Neural cell (in vitro differentiated cells): ENCODE measurements around the gene EPHX1. TPM values are rescaled to one million over a fixed set of nuclear protein-coding genes. Genes with fewer than 3 reads are reported as not detected.

Source experiments
- H2AFZ ChIP-seq: fragments of 200-600, 300-800 bp; sonication (generic), shearing (Covaris generic); 2 replicates; pipeline ENCODE4 v1.6.0; 2014; ENCODE audit warnings: low read depth, mild to moderate bottlenecking, antibody characterized with exemption, low read length, moderate library complexity
- H3F3A ChIP-seq: fragments of 200-600 bp; shearing (Covaris generic); 2 replicates; pipeline ENCODE4 v1.6.1; 2016; ENCODE audit warnings: mild to moderate bottlenecking, moderate library complexity, mixed read lengths, antibody characterized with exemption, low read length; ENCODE audit not compliant: insufficient read depth, poor library complexity, severe bottlenecking
- H3K27ac ChIP-seq: fragments of 200-600, 300-800 bp; sonication (generic), shearing (Covaris generic); 2 replicates; pipeline ENCODE4 v1.5.1; 2014; ENCODE audit warnings: mild to moderate bottlenecking, low read length, moderate library complexity
- H3K27me3 ChIP-seq: fragments of 300-800, 200-600 bp; sonication (generic), shearing (Covaris generic); 2 replicates; pipeline ENCODE4 v1.6.0; 2014; ENCODE audit warnings: mild to moderate bottlenecking, low read depth, low read length, moderate library complexity; ENCODE audit not compliant: insufficient read depth
- H3K36me3 ChIP-seq: fragments of 300-800, 200-600 bp; sonication (generic), shearing (Covaris generic); 2 replicates; pipeline ENCODE4 v1.5.1; 2014; ENCODE audit warnings: mild to moderate bottlenecking, antibody characterized with exemption, low read length, moderate library complexity; ENCODE audit not compliant: insufficient read depth
- H3K4me2 ChIP-seq: fragments of 300-800, 200-600 bp; sonication (generic), shearing (Covaris generic); 2 replicates; pipeline ENCODE4 v1.6.0; 2014; ENCODE audit warnings: mild to moderate bottlenecking, low read length
- H3K4me3 ChIP-seq: fragments of 300-800, 200-600 bp; sonication (generic), shearing (Covaris generic); 2 replicates; pipeline ENCODE4 v1.5.1; 2014; ENCODE audit warnings: mild to moderate bottlenecking, low read length, moderate library complexity
- H3K79me2 ChIP-seq: fragments of 200-600 bp; shearing (Covaris generic); replicated peaks from 2 replicates; pipeline ENCODE4 v1.6.0; 2014; ENCODE audit warnings: mild to moderate bottlenecking, low read length, moderate library complexity; ENCODE audit not compliant: insufficient read depth
- H3K9ac ChIP-seq: fragments of 300-800, 200-600 bp; sonication (generic), shearing (Covaris generic); 2 replicates; pipeline ENCODE4 v1.6.1; 2016; ENCODE audit warnings: mild to moderate bottlenecking, low read length, mixed read lengths
- H3K9me2 ChIP-seq: fragments of 200-600 bp; shearing (Covaris generic); 2 replicates; pipeline ENCODE4 v1.6.1; 2016; ENCODE audit warnings: mild to moderate bottlenecking, low read length, mixed read lengths; ENCODE audit not compliant: insufficient read depth
- H3K9me3 ChIP-seq: fragments of 200-600, 300-800 bp; sonication (generic), shearing (Covaris generic); 2 replicates; pipeline ENCODE4 v1.6.1; 2016; ENCODE audit warnings: mild to moderate bottlenecking, mixed run types, low read length, moderate library complexity, mixed read lengths
- H4K20me1 ChIP-seq: fragments of 200-600 bp; shearing (Covaris generic); 2 replicates; pipeline ENCODE4 v1.6.1; 2016; ENCODE audit warnings: mild to moderate bottlenecking, mixed run types; ENCODE audit not compliant: insufficient read depth
- EP300 ChIP-seq: fragments of 450-650 bp; conservative IDR thresholded peaks from 2 replicates; pipeline ENCODE4 v1.6.1; 2014; ENCODE audit warnings: antibody characterized with exemption, mild to moderate bottlenecking, moderate library complexity; ENCODE audit not compliant: poor library complexity, severe bottlenecking
- EZH2 ChIP-seq: fragments of 200-600, 300-800 bp; shearing (Covaris generic), sonication (generic); IDR thresholded peaks from 2 replicates; pipeline ENCODE4 v1.6.1; 2014; ENCODE audit warnings: antibody characterized with exemption, low read length, borderline replicate concordance, mild to moderate bottlenecking; ENCODE audit not compliant: insufficient read depth, poor library complexity, severe bottlenecking
- MXI1 ChIP-seq: fragments of 450-650 bp; conservative IDR thresholded peaks from 2 replicates; pipeline ENCODE4 v1.6.1; 2014; ENCODE audit warnings: antibody characterized with exemption, mild to moderate bottlenecking; ENCODE audit not compliant: poor library complexity, severe bottlenecking
- POLR2AphosphoS5 ChIP-seq: IDR thresholded peaks from 2 replicates; pipeline ENCODE4 v1.6.1; 2012
- RAD21 ChIP-seq: fragments of 450-650 bp; conservative IDR thresholded peaks from 2 replicates; pipeline ENCODE4 v1.6.1; 2014; ENCODE audit warnings: antibody characterized with exemption, mild to moderate bottlenecking, moderate library complexity
- SMC3 ChIP-seq: fragments of 450-650 bp; conservative IDR thresholded peaks from 2 replicates; pipeline ENCODE4 v1.6.1; 2014; ENCODE audit warnings: antibody characterized with exemption, mild to moderate bottlenecking, moderate library complexity; ENCODE audit not compliant: poor library complexity
- TAF1 ChIP-seq: IDR thresholded peaks from 2 replicates; pipeline ENCODE4 v1.6.1; 2012; ENCODE audit warnings: low read depth
- polyA plus RNA-seq: library from polyadenylated mRNA; depleted of rRNA; stranded (reverse); fragments of >200 nt; gene quantifications from 2 replicates; pipeline ENCODE4 v1.2.3, GENCODE V29; 2014
- TF ChIP-seq, protein P1 (sequence below): IDR thresholded peaks from 2 replicates; pipeline ENCODE4 v1.6.1; 2012; ENCODE audit warnings: borderline replicate concordance
- TF ChIP-seq, protein P2 (sequence below): fragments of 450-650 bp; IDR thresholded peaks from 2 replicates; pipeline ENCODE4 v1.5.1; 2014; ENCODE audit warnings: antibody characterized with exemption, mild to moderate bottlenecking, moderate library complexity; ENCODE audit not compliant: poor library complexity, severe bottlenecking

The EPHX1 gene
- polyA plus RNA-seq, 1 donor from 2014 or later, result 8.7 TPM

DNA sequence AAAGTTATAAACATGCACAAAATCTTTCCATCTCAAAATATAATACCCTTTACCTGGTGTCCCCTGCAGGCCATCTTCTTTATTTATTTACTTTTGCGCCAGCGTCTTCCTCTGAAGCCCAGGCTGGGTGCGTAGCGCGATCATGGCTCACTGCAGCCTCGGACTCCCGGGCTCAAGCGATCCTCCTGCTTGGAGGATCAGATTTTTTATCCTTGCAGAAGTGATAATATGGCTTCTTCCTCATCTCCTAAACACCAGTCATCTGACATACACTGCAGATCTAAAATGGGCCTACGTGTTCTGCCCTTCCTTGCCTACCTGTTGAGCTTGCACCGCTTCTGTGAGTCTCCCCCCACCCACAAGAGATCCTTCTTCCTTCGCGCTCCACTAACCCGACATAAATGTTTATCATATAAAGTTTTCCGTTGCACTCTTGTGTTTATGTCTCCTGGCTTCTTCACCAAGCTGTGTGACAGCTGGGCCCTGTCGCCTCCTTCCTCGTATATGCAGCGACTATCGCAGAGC lies 32.8 kb upstream of the EPHX1 start:
- H3K9ac ChIP-seq, result peak overlapping the region; percentile 51
- H3K27me3 ChIP-seq, result no peaks in the 10 kb centered on the region
- peak overlapping the region; percentile 97 for H3K27ac ChIP-seq
- H4K20me1 ChIP-seq, result no peaks in the 10 kb centered on the region
- H3K9me2 ChIP-seq, result no peaks in the 10 kb centered on the region
- H3K36me3 ChIP-seq, result no peaks in the 10 kb centered on the region
- peaks cover 39% of the 10 kb centered on the region for H3K79me2 ChIP-seq
- H3K4me2 ChIP-seq, result peak overlapping the region; percentile 19
- no peaks in the 10 kb centered on the region for H3K9me3 ChIP-seq
- no peak overlapping the region for H2AFZ ChIP-seq
- TF ChIP-seq TAF1 (no peak), EP300 (no peak), RAD21 (no peak), POLR2AphosphoS5 (no peak), SMC3 (no peak), EZH2 (no peak), MXI1 (no peak)
- TF ChIP-seq, protein P1, sequence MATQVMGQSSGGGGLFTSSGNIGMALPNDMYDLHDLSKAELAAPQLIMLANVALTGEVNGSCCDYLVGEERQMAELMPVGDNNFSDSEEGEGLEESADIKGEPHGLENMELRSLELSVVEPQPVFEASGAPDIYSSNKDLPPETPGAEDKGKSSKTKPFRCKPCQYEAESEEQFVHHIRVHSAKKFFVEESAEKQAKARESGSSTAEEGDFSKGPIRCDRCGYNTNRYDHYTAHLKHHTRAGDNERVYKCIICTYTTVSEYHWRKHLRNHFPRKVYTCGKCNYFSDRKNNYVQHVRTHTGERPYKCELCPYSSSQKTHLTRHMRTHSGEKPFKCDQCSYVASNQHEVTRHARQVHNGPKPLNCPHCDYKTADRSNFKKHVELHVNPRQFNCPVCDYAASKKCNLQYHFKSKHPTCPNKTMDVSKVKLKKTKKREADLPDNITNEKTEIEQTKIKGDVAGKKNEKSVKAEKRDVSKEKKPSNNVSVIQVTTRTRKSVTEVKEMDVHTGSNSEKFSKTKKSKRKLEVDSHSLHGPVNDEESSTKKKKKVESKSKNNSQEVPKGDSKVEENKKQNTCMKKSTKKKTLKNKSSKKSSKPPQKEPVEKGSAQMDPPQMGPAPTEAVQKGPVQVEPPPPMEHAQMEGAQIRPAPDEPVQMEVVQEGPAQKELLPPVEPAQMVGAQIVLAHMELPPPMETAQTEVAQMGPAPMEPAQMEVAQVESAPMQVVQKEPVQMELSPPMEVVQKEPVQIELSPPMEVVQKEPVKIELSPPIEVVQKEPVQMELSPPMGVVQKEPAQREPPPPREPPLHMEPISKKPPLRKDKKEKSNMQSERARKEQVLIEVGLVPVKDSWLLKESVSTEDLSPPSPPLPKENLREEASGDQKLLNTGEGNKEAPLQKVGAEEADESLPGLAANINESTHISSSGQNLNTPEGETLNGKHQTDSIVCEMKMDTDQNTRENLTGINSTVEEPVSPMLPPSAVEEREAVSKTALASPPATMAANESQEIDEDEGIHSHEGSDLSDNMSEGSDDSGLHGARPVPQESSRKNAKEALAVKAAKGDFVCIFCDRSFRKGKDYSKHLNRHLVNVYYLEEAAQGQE, result no peak
- TF ChIP-seq, protein P2, sequence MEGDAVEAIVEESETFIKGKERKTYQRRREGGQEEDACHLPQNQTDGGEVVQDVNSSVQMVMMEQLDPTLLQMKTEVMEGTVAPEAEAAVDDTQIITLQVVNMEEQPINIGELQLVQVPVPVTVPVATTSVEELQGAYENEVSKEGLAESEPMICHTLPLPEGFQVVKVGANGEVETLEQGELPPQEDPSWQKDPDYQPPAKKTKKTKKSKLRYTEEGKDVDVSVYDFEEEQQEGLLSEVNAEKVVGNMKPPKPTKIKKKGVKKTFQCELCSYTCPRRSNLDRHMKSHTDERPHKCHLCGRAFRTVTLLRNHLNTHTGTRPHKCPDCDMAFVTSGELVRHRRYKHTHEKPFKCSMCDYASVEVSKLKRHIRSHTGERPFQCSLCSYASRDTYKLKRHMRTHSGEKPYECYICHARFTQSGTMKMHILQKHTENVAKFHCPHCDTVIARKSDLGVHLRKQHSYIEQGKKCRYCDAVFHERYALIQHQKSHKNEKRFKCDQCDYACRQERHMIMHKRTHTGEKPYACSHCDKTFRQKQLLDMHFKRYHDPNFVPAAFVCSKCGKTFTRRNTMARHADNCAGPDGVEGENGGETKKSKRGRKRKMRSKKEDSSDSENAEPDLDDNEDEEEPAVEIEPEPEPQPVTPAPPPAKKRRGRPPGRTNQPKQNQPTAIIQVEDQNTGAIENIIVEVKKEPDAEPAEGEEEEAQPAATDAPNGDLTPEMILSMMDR, result no peak
- H3K4me3 ChIP-seq, result peak overlapping the region; percentile 77
- peaks cover 9% of the 10 kb centered on the region for H3F3A ChIP-seq

- TF ChIP-seq, protein P2, result peak; percentile 98
- TF ChIP-seq RAD21 (peak; percentile 76), TAF1 (peak; percentile 94), EZH2 (no peak), EP300 (peak; percentile 73), POLR2AphosphoS5 (peak; percentile 66), MXI1 (peak; percentile 70), SMC3 (peak; percentile 76)
- TF ChIP-seq, protein P1, result peak; percentile 69
- Histone ChIP-seq H3K36me3 (no peaks in the 10 kb centered on the region), H3K9me2 (no peaks in the 10 kb centered on the region), H3F3A (peaks cover 9% of the 10 kb centered on the region), H3K4me2 (peak within 1 kb of the TSS; percentile 99), H4K20me1 (no peaks in the 10 kb centered on the region), H3K27ac (peak within 1 kb of the TSS; percentile 97), H3K27me3 (no peaks in the 10 kb centered on the region), H3K9ac (peak within 1 kb of the TSS; percentile 94), H3K9me3 (no peaks in the 10 kb centered on the region), H3K4me3 (peak within 1 kb of the TSS; percentile 77), H2AFZ (peak within 1 kb of the TSS; percentile 53), H3K79me2 (peaks cover 46% of the 10 kb centered on the region)
Observed at GRCh38 chr1:225777583-225778336, 32.2 kb upstream of the EPHX1 start, which contains the start of gene SRP9. SRP9 (plus strand) TSS chr1:225777826; CDS start chr1:225777941, 115 bp downstream.
